Activated CD4-positive, alpha-beta memory T cell treated with anti-CD3 and anti-CD28 coated beads for 36 hours (primary cell): ENCODE measurements around the gene GCA. TPM values are rescaled to one million over a fixed set of nuclear protein-coding genes. Genes with fewer than 3 reads are reported as not detected.

Source experiments
- CTCF ChIA-PET: fragments of 350-600 bp; sonication (Branson Sonifier 250); formaldehyde crosslinking; loops from one replicate; lab custom pipeline; 2021; ENCODE audit warnings: antibody characterized with exemption, inconsistent platforms; lab: Charles Lee
- POLR2A ChIA-PET: fragments of 350-600 bp; sonication (Branson Sonifier 250); formaldehyde crosslinking; loops from one replicate; lab custom pipeline; 2021; ENCODE audit warnings: antibody characterized with exemption; lab: Charles Lee
- DNase-seq: peaks from one replicate; pipeline ENCODE4 v3.0.0-alpha.2; 2020
- H3K27ac Mint-ChIP-seq: one replicate; pipeline ENCODE4 v1.8.0; 2021; ENCODE audit warnings: mixed read lengths
- H3K27me3 Mint-ChIP-seq: one replicate; pipeline ENCODE4 v1.8.0; 2021; ENCODE audit warnings: mixed read lengths
- H3K36me3 Mint-ChIP-seq: one replicate; pipeline ENCODE4 v1.8.0; 2021; ENCODE audit warnings: mixed read lengths
- H3K4me1 Mint-ChIP-seq: one replicate; pipeline ENCODE4 v1.8.0; 2021; ENCODE audit warnings: low read depth, mixed read lengths
- H3K4me3 Mint-ChIP-seq: one replicate; pipeline ENCODE4 v1.8.0; 2021; ENCODE audit warnings: mild to moderate bottlenecking, mixed read lengths
- H3K9me3 Mint-ChIP-seq: one replicate; pipeline ENCODE4 v1.8.0; 2021; ENCODE audit warnings: mixed read lengths
- intact Hi-C: fragments of 100-400 bp; cut with micrococcal nuclease; formaldehyde crosslinking; loops from one replicate; pipeline ENCODE4 v1.15.1; 2023
- total RNA-seq, 2 experiments: library from RNA; stranded (reverse); gene quantifications; one replicate each; pipeline ENCODE4 v1.2.3, GENCODE V29; 2021

GCA gene
- total RNA-seq, 2 experiments from 2014 or later: 30.5 to 32.1 TPM

DNA sequence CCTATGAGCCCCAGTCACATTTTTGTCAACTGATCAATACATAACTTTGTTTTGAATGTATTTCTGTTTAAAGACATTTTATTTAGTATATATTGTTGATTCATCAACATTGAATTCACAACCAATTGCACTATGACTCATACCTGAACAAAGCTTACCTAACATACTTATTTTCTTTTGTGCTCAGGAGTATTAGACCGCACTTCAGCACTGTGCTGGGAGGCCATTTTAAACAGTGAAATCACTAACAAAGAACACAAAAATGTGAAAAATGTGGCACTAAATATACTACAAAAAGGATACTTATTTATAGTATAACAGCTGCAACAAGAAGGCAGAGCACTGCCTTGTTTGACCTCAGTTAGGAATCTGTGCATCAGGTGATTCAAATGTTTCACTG is 13.1 kb upstream of the GCA start:
- DNase-seq: no peak
- CTCF ChIA-PET: no interaction called here

DNA sequence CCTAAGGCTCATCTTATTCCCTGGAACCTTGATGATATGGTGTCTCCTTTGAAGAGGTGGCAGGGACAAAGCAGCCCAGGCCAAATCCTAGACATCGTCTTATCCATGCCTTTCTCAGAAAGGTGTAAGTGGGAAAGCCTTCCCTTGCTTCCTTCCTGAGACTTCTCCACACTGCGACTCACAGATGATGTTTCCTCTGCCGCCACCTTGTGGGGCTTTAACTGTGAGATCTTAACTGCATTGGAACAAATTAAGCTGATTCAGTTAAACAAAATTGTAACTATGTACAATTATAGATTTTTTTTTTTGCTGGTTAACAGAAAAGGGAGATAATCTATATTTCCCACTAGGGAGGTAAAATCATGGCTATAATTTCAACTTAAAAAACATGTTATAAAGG is 10.0 kb upstream of the GCA start:
- H3K9me3 Mint-ChIP-seq: no peaks in the 10 kb centered on the region
- DNase-seq: peak; percentile 38
- no peaks in the 10 kb centered on the region for H3K36me3 Mint-ChIP-seq
- H3K27me3 Mint-ChIP-seq: no peaks in the 10 kb centered on the region
- no peak overlapping the region for H3K27ac Mint-ChIP-seq
- ChIA-PET CTCF (interaction anchor here (1.0 to 3.2 kb wide), 10 partner anchors 9 to 180 kb away, joined by 3 to 19 read pairs (median 6); partner anchors contain the start of genes GCA and IFIH1), POLR2A (no interaction called here)
- no peaks in the 10 kb centered on the region for H3K4me1 Mint-ChIP-seq
- H3K4me3 Mint-ChIP-seq: no peak overlapping the region
- intact Hi-C loops: loop anchor here (1.0 kb wide), 1 partner anchor 113 kb away; no protein-coding TSS in a partner anchor

More for the DNA sequence above, 13.1 kb upstream of the GCA start:
- no peak overlapping the region for H3K27ac Mint-ChIP-seq
- no peaks in the 10 kb centered on the region for H3K9me3 Mint-ChIP-seq
- H3K4me1 Mint-ChIP-seq: no peaks in the 10 kb centered on the region
- H3K36me3 Mint-ChIP-seq: no peaks in the 10 kb centered on the region
- intact Hi-C loops: no loop called here
- no peak overlapping the region for H3K4me3 Mint-ChIP-seq
- H3K27me3 Mint-ChIP-seq: no peaks in the 10 kb centered on the region
- POLR2A ChIA-PET: no interaction called here

DNA sequence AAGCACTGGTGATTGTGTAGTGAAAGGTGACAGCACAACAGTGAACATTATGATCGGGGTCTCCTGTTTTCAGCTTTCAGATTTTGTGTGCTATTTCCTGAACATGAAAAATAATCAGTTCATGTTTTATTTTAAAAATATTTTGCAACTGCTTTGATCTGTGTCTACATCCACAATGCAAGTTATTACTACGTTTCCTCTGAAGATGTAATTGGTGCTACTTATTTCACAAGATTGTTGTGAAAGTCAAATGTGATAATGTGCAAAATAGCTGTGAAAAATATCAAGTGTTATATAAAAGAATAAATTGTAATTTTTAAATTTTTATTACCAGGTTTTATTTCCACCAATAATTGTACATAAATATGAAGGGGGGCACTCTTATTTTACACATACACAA is 6.1 kb upstream of the GCA start:
- Mint-ChIP-seq H3K9me3 (no peaks in the 10 kb centered on the region), H3K27me3 (no peaks in the 10 kb centered on the region)

DNA sequence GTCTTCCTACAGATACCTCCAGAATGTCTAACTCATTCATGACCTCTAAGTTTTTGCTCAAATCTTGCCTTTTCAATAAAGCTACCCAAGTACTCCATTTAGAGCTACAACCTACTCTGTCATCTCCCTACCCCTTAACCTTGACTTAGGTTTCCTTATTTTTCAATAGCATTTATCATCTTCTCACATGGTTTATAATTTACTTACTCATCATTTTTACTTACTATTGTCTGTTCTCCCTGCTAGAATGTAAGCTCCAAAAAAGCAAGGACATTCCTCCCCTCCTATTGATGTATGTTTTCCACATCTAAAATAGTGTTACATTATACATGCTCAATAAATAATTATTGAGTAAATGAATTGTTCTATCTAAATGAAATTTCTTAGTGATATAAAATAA is 3.1 kb upstream of the GCA start:
- intact Hi-C loops: no loop called here
- no peak overlapping the region for H3K27ac Mint-ChIP-seq
- no peaks in the 10 kb centered on the region for H3K9me3 Mint-ChIP-seq
- peaks cover 10% of the 10 kb centered on the region for H3K4me1 Mint-ChIP-seq
- CTCF ChIA-PET: no interaction called here
- H3K27me3 Mint-ChIP-seq: no peaks in the 10 kb centered on the region
- no peak overlapping the region for H3K4me3 Mint-ChIP-seq
- POLR2A ChIA-PET: no interaction called here
- H3K36me3 Mint-ChIP-seq: no peaks in the 10 kb centered on the region
- no peak for DNase-seq

More for the DNA sequence above, 6.1 kb upstream of the GCA start:
- no peak overlapping the region for H3K27ac Mint-ChIP-seq
- POLR2A ChIA-PET: no interaction called here
- CTCF ChIA-PET: interaction anchor here (1.4 to 2.3 kb wide), 2 partner anchors 38 to 117 kb away, joined by 3 to 7 read pairs; no protein-coding TSS in a partner anchor
- no peak for DNase-seq
- H3K4me3 Mint-ChIP-seq: no peak overlapping the region
- H3K4me1 Mint-ChIP-seq: no peaks in the 10 kb centered on the region
- intact Hi-C loops: no loop called here
- H3K36me3 Mint-ChIP-seq: no peaks in the 10 kb centered on the region

DNA sequence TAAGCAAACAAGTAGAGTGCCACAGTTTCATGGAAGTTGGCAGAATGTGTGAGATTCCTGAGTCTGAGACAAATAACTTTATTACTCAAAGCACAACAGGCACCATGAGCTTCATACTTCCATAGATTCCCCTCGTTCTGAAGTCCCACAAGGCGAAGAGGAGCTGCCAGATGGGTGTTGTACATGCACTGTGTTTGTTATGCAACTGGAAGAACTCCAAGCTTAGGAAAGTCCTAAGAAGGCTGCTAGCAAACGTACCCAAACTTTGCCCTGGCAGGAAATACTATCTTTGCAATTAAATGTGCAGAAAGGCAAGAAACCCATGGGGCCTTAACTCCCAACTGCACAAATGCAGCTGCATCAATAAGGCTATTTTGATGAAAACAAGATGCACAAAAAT is 1.6 kb upstream of the GCA start:
- POLR2A ChIA-PET: interaction anchor here (1.9 kb wide), 1 partner anchor 23 kb away, joined by 12 read pairs; the partner anchor contains the start of gene IFIH1
- no peaks in the 10 kb centered on the region for H3K9me3 Mint-ChIP-seq
- intact Hi-C loops: no loop called here
- no peak overlapping the region for H3K27ac Mint-ChIP-seq
- peaks cover 10% of the 10 kb centered on the region for H3K4me1 Mint-ChIP-seq
- DNase-seq: no peak
- H3K36me3 Mint-ChIP-seq: no peaks in the 10 kb centered on the region
- no peak overlapping the region for H3K4me3 Mint-ChIP-seq
- CTCF ChIA-PET: interaction anchor here (0.7 to 2.3 kb wide), 2 partner anchors 8 to 121 kb away, joined by 3 to 15 read pairs; no protein-coding TSS in a partner anchor
- H3K27me3 Mint-ChIP-seq: no peaks in the 10 kb centered on the region

DNA sequence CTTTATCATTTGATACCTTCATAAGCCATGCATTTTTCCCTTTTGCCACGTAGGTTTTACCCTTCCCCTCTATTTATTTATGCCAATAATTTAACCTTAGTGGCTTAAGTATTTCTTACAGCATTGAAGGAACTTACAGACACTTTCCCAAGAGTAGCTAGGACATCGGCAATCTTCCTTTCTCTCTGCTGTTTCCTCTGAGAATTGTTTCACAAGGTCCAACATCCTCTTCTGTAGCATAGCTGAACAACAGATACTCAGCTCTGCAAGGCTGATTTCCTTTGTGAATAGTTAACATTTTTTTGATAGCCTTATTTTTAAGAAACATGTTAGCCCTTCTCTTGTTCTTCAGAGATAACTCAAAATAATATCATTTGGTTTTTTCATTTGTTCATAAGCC is 1.1 kb upstream of the GCA start:
- no peaks in the 10 kb centered on the region for H3K36me3 Mint-ChIP-seq
- no peak overlapping the region for H3K27ac Mint-ChIP-seq
- no peak overlapping the region for H3K4me3 Mint-ChIP-seq
- H3K27me3 Mint-ChIP-seq: no peaks in the 10 kb centered on the region
- H3K9me3 Mint-ChIP-seq: no peaks in the 10 kb centered on the region
- H3K4me1 Mint-ChIP-seq: peaks cover 10% of the 10 kb centered on the region
- CTCF ChIA-PET: interaction anchor here (0.7 to 2.3 kb wide), 3 partner anchors 8 to 122 kb away, joined by 3 to 15 read pairs (median 6); partner anchors contain the start of gene IFIH1
- no peak for DNase-seq
- intact Hi-C loops: no loop called here
- POLR2A ChIA-PET: interaction anchor here (1.9 kb wide), 1 partner anchor 24 kb away, joined by 12 read pairs; the partner anchor contains the start of gene IFIH1

DNA sequence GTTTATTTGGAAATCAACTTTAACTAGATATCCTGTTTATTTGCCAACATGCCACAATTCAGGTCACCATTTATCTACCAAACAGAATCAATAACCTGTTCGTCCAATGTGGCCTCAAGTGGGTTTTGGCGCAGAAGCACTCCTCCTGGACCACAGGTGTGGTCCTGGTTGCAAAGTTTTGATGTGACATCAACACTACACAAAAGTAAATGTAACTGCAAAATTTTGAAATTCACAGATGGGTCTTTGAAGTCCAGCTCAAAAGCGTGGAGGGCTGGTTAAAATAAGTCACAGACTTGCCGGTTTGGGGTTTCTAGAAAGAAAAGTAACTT is 474 bp upstream of the GCA start:
- peak overlapping the region; percentile 80 for H3K4me3 Mint-ChIP-seq
- H3K27me3 Mint-ChIP-seq: no peaks in the 10 kb centered on the region
- ChIA-PET POLR2A (interaction anchor here (1.9 kb wide), 1 partner anchor 25 kb away, joined by 12 read pairs; the partner anchor contains the start of gene IFIH1), CTCF (interaction anchor here (1.5 to 2.3 kb wide), 2 partner anchors 9 to 25 kb away, joined by 6 to 15 read pairs; partner anchors contain the start of gene IFIH1)
- intact Hi-C loops: no loop called here
- H3K9me3 Mint-ChIP-seq: no peaks in the 10 kb centered on the region
- H3K4me1 Mint-ChIP-seq: peaks cover 10% of the 10 kb centered on the region
- H3K36me3 Mint-ChIP-seq: no peaks in the 10 kb centered on the region
- DNase-seq: no peak
- no peak overlapping the region for H3K27ac Mint-ChIP-seq

DNA sequence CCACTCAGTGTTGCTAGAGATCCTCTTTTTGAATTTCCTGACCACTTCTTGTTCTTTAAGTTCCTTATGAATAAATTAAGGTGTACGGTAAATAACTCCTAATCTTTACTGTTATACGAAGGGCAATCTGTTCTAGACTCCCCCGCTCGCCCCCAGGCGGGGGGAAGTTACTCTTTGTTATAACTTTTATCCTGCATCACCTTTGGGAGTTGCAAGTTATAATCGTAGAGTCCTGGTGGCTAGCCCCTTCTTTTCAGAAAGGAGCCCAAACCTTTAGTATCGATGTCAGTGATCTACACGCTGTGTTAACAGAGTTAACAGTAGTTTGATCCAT is 652 bp downstream of the GCA start:
- H3K4me3 Mint-ChIP-seq: peak overlapping the region; percentile 80

DNA sequence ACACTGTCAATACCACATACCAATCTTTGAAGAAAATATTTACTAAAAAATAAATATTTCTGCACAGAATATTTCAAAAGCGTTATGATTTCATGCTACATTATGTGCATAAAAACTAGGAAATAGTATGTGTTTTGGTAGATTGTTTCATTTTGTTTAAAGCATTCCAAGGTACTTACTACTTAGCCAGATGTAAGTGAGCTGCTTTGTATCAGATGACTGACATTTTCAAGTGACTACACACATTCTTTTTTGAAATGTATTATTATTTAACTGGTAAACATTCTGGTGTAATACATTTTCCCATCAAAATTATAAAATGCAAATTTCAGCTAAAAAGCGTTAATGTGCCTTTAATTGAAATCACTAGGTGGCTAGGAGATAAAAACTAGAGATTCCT is 21.5 kb downstream of the GCA start:
- H3K4me3 Mint-ChIP-seq: no peak overlapping the region
- CTCF ChIA-PET: no interaction called here
- H3K9me3 Mint-ChIP-seq: no peaks in the 10 kb centered on the region
- no peaks in the 10 kb centered on the region for H3K36me3 Mint-ChIP-seq
- H3K27me3 Mint-ChIP-seq: no peaks in the 10 kb centered on the region
- no peak for DNase-seq
- POLR2A ChIA-PET: no interaction called here
- intact Hi-C loops: no loop called here
- H3K4me1 Mint-ChIP-seq: no peaks in the 10 kb centered on the region
- H3K27ac Mint-ChIP-seq: no peak overlapping the region

More for the DNA sequence above, 652 bp downstream of the GCA start:
- Mint-ChIP-seq H3K27me3 (no peaks in the 10 kb centered on the region), H3K27ac (peak overlapping the region; percentile 49), H3K36me3 (no peaks in the 10 kb centered on the region), H3K9me3 (no peaks in the 10 kb centered on the region), H3K4me1 (peaks cover 10% of the 10 kb centered on the region)
- CTCF ChIA-PET: interaction anchor here (1.1 kb wide), 1 partner anchor 25 kb away, joined by 6 read pairs; no protein-coding TSS in a partner anchor
- POLR2A ChIA-PET: no interaction called here
- DNase-seq: no peak
- intact Hi-C loops: loop anchor here (1.0 kb wide), 1 partner anchor 26 kb away; the partner anchor contains the start of gene IFIH1

DNA sequence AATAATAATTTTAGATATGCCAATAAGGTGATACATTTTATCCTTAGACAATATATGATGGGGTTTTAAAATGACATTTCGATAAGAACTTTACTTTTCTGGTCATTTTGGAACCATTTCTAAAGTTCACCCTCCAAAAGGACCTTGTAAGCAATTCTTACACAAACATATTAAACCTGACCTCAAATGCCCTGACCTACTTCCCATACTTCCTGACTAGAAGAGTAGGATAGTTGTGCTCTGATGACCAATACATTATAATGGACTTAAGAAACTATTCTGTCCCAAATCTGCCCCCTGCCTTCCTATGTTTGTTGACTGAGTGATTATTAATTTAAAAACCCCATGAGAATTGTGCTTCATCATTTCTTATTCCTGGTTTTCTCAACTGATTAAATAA is 24.6 kb downstream of the GCA start:
- DNase-seq: no peak
- H3K4me3 Mint-ChIP-seq: no peak overlapping the region
- no peaks in the 10 kb centered on the region for H3K36me3 Mint-ChIP-seq
- ChIA-PET POLR2A (no interaction called here), CTCF (no interaction called here)
- no peaks in the 10 kb centered on the region for H3K4me1 Mint-ChIP-seq
- no peaks in the 10 kb centered on the region for H3K27me3 Mint-ChIP-seq
- H3K9me3 Mint-ChIP-seq: no peaks in the 10 kb centered on the region
- intact Hi-C loops: no loop called here
- no peak overlapping the region for H3K27ac Mint-ChIP-seq

DNA sequence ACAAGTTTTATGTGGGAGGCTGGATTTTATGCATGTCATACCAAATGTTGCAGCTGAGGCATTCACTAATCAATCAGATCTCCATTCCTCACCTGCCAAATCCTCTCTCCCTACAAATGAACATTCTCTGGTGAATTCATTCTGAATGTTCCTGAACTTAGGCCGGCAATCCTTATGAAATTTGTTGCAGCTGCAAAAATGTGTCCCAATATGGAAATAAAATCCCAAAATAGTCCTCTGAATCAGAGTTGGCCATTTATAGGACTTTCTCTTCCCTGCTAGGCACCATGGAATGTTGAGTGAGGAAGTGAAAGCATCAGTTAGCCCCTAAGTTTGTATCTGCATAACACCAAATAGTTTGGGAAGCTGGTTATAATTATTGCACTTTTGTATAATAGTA is 25.6 kb downstream of the GCA start:
- Mint-ChIP-seq H3K4me1 (no peaks in the 10 kb centered on the region), H3K36me3 (no peaks in the 10 kb centered on the region), H3K27ac (no peak overlapping the region), H3K4me3 (no peak overlapping the region), H3K27me3 (no peaks in the 10 kb centered on the region), H3K9me3 (no peaks in the 10 kb centered on the region)
- intact Hi-C loops: no loop called here
- POLR2A ChIA-PET: no interaction called here
- no peak for DNase-seq
- CTCF ChIA-PET: interaction anchor here (0.6 kb wide), 1 partner anchor 148 kb away, joined by 3 read pairs; no protein-coding TSS in a partner anchor

DNA sequence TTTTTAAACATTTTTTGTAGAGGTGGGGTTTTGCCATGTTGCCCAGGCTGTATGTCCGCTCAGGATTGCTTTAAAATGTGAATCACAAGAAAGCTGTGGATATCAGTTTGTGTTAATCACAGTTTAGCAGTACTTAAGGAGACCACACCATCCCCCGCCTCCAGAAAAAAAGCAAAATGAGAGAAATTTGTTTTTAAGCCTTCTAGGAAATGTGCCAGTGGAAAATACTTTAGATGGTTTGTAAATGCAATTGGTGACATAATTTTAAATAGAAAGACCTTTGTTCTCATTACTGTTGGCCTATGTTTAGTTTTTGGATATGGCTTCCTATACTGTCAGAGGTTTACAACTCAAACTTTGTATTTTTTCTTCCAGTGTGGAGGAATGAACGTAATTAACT is 27.0 kb downstream of the GCA start:
- H3K27ac Mint-ChIP-seq: no peak overlapping the region
- H3K4me3 Mint-ChIP-seq: no peak overlapping the region
- ChIA-PET POLR2A (no interaction called here), CTCF (no interaction called here)
- no peaks in the 10 kb centered on the region for H3K36me3 Mint-ChIP-seq
- DNase-seq: no peak
- no peaks in the 10 kb centered on the region for H3K4me1 Mint-ChIP-seq
- H3K9me3 Mint-ChIP-seq: no peaks in the 10 kb centered on the region
- no peaks in the 10 kb centered on the region for H3K27me3 Mint-ChIP-seq
- intact Hi-C loops: no loop called here

DNA sequence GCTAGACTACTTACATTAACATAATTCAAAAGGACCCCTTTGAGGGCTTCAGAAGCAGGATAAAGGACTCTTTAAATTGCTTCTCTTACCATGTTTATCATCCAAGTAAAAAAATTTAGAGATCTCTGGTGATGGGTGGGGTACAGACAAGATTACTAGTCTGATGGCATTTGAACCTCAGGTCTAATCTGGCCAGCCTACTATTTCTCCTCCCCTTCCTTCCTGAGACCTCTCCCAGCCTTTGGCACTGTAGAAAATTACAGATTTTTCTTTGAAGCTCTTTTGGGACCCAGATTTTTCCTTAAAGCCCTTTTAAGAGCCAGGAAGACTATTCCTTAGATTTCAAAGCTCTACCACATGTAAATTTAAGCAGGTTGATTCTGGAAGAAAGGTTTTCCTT is 28.9 kb downstream of the GCA start:
- Mint-ChIP-seq H3K27me3 (no peaks in the 10 kb centered on the region), H3K36me3 (no peaks in the 10 kb centered on the region), H3K4me1 (no peaks in the 10 kb centered on the region), H3K9me3 (no peaks in the 10 kb centered on the region), H3K4me3 (no peak overlapping the region), H3K27ac (no peak overlapping the region)
- DNase-seq: no peak
- ChIA-PET POLR2A (no interaction called here), CTCF (no interaction called here)
- intact Hi-C loops: no loop called here
